LNCaP clone FGC (cell line): ENCODE measurements around the gene NPAS1.

Experiments used
- DNase-seq: peaks from one replicate; pipeline ENCODE4 v3.0.0-alpha.2; 2011; ENCODE audit warnings: low read depth
- H3K4me3 ChIP-seq: 2 replicates; pipeline ENCODE4 v1.5.1; 2011; ENCODE audit warnings: mild to moderate bottlenecking, low read depth, low read length, control low read depth
- TF ChIP-seq, protein P1 (sequence below): IDR thresholded peaks from 2 replicates; pipeline ENCODE4 v1.5.1; 2012; ENCODE audit warnings: mild to moderate bottlenecking; ENCODE audit not compliant: control insufficient read depth, insufficient read depth; ENCODE audit errors: extremely low read depth

The NPAS1 gene

DNA sequence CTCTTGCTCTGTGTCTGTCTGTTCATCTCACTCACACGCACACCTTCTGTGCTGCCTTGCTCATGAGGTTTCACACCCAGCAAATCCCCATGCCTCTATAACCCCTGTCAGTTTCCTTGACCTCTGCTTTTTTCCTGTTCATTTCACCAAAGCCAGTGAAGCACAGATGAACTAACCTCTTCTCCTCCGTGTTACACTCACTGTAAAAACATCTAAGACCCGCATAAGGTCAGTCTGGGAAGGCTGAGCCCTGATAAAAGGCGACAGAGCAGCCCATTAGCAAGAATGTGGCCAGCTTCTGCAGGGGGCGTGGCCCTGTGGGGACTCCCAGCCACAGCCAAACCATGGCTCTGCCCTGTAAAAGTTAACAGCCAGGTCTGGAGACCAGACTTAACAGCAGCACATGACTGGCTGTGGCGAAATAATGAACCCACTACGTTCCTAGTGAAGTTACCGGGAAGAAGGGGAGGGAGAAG lies 42.8 kb upstream of the NPAS1 start:
- TF ChIP-seq, protein P1, sequence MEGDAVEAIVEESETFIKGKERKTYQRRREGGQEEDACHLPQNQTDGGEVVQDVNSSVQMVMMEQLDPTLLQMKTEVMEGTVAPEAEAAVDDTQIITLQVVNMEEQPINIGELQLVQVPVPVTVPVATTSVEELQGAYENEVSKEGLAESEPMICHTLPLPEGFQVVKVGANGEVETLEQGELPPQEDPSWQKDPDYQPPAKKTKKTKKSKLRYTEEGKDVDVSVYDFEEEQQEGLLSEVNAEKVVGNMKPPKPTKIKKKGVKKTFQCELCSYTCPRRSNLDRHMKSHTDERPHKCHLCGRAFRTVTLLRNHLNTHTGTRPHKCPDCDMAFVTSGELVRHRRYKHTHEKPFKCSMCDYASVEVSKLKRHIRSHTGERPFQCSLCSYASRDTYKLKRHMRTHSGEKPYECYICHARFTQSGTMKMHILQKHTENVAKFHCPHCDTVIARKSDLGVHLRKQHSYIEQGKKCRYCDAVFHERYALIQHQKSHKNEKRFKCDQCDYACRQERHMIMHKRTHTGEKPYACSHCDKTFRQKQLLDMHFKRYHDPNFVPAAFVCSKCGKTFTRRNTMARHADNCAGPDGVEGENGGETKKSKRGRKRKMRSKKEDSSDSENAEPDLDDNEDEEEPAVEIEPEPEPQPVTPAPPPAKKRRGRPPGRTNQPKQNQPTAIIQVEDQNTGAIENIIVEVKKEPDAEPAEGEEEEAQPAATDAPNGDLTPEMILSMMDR = no peak
- DNase-seq = no peak
- no peak overlapping the region for H3K4me3 ChIP-seq

DNA sequence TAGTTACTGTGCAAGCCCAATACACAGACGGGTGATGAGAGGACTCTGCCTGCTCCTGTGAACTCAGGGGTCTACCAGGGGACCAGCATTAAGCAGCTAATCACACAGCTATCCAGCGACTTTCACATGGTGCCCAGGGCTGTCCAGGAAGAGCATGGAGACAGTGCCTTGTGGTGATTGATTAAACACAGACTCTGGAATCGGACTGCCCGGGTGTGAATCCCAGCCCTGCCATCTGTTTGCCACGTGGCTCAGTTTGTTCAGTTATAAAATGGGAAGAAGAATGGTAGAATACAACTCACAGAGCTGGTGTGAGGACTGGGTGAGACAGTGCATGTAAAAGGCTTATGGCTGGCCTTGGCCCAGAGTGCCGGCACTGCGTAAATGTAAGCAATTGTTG lies 42.1 kb upstream of the NPAS1 start:
- TF ChIP-seq, protein P1 = no peak
- no peak for DNase-seq
- H3K4me3 ChIP-seq = no peak overlapping the region

DNA sequence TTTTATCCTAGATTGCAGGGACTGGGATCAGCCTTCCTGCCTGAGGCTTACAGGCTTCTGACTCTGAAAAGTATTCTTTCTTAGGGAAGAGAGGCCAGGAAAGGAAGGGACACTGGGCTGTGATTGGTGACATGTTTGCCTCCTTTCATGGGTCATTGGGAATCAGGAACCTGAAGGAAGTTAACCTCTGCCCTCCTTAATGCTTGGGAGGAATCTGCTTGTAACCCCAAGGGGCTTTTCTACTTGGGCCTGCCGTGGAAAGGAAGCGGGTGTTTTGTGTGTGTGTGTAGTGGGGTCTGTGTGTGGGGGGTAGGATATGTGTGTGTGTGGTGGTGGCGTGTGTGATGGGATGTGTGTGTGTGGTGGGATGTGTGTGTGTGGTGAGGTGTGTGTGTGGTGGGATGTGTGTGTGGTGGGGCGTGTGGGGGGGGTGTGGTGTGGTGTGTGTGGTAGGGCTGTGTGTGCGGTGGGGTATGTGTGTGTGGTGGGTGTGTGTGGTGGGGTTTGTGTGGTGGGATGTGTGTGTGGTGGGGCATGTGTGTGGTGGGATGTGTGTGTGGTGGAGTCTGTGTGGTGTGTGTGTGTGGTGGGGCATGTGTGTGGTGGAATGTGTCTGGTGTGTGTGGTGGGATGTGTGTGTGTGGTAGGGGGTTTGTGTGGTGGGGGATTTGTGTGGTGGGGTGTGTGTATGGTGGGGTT lies 41.3 kb upstream of the NPAS1 start:
- TF ChIP-seq, protein P1 = no peak
- DNase-seq = no peak
- no peak overlapping the region for H3K4me3 ChIP-seq

DNA sequence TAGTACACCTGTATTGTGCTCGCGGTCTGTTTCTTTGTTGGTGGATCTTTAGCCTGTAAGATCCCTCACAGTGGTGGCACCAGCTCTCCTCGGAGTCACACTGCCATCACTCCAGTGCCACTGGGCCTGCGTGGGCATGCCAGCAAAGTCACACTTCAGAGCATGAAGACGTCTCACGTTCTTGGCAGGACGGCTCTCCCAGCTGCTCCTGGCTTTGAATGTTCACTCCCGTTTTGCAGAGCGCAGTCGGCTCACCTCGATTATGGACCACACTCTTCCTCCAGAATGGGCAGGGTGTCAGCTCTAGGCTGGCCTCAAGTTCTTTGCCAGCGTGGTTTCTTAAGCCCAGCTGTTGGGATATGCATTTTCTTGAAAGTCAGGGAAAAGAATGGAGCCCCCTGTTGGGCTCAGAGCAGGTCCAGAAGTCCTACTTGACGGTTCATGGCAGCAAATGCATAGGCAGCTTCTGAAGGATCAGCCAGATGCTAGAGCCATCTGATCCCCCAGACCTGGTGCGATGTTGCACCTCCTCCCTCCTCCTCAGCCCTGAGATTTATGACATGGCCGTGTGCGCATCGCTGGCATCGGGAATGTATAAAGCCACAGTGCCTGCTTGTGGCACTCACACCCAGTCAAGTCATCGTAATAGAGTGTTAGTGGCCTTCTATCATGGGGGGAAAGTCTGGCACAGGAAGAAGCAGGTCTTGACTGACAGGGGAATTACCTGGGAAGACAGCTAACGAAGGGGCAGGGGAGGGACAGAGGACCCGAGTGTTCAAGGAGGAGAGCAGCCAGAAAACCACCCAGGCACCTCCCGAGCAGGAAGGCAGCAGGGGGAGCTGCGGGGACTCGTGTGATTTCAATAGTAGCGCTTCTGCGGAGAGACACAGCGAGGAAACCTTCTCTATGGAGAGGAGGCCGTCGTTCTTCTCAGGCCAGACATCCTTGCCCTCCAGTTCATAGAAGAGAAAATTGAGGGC lies 40.2 kb upstream of the NPAS1 start:
- TF ChIP-seq, protein P1 = no peak
- no peak for DNase-seq
- H3K4me3 ChIP-seq = no peak overlapping the region

DNA sequence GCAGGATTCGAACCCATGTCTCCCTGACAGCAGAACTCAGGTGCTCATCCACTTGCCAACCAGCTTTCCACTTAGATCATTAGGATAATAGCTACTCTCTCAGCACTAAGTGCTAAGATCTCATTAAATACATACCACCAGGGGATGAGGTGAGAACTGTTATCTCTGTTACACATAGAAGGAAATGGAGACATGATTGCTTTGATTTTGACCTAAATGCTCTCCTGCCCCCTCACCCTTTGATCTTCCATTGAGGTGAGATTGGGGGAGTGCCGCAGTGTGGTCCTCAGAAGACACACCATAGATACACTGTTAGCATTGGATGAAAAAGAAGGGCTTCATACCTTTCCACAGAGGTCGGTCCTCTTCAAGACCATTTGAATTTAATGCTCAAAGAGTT lies 38.9 kb upstream of the NPAS1 start:
- no peak overlapping the region for H3K4me3 ChIP-seq
- DNase-seq = no peak
- TF ChIP-seq, protein P1 = no peak

DNA sequence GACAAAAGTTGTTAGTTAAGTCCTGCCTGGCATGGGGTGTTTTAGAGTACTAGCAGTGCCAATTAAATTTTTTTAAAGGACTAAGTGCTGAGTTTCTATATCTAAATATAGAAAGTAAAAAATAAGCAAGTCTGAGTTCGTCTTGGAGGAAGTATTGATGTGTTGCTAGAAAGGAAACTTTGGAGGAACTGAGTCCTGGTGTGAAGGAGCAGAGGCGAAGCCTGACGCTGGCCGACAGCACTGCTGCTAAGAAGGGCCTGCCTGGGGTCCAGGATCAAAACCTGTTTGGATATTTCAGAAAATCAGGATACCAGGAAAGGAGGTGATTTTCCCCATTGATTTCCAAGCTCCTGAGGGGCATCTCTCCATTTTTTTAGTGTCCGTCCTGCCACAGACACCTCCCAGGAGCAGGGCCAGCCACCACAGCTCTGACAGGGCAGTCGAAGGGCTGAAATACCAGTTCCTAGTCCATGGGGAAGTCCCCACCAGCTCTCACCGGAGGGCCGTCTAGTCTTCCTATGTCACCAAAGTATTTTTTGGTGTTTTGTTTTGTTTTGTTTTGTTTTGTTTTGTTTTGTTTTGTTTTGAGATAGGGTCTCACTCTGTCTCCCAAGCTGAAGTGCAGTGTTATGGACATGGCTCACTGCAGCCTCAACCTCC lies 38.2 kb upstream of the NPAS1 start:
- TF ChIP-seq, protein P1 = no peak
- H3K4me3 ChIP-seq = no peak overlapping the region
- no peak for DNase-seq
